Activated CD4-positive, alpha-beta T cell treated with anti-CD3 and anti-CD28 coated beads for 48 hours (primary cell): ENCODE measurements around the gene CBL.
A peak's percentile ranks its signal among the peaks of the same experiment; 100 is the strongest.
"Not testable (repeated sequence)": the region's sequence is repeated elsewhere in the genome, so short reads cannot be mapped to it uniquely, and the experiment has no call there.

Source experiments
- DNase-seq: peaks from one replicate; pipeline ENCODE4 v3.0.0-alpha.2; 2020

CBL gene

DNA sequence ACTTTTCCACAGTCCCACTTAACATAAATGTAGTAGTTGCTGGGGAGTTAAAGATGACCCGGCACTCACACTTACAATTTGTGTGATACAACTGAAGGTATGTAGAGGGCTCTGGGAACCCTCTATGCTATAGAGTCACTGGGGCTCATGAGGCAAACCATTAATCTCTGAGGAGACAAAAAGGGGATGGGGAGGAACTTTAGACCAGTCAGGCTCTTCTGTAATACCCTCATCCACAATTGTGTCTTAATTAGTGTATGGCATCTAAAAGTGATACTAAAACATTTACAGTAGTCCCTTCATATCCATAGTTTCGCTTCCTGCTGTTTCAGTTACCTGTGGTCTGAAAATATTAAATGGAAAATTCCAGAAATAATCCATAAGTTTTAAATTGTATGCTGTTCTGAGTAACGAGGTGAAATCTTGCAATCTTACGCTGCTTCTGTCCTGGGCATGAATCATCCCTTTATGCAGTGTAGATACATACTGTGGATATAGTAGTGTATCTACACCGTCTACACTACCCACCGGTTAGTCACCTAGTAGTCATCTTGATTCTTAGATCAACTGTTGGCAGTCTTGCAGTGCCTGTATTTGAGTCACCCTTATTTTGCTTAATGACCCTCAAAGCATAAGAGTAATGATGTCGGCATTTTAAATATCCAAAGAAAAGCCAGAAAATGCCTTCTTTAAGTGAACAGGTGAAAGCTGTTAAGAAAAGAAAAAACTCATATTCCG is 12.2 kb downstream of the CBL start:
- DNase-seq = peak; percentile 18

DNA sequence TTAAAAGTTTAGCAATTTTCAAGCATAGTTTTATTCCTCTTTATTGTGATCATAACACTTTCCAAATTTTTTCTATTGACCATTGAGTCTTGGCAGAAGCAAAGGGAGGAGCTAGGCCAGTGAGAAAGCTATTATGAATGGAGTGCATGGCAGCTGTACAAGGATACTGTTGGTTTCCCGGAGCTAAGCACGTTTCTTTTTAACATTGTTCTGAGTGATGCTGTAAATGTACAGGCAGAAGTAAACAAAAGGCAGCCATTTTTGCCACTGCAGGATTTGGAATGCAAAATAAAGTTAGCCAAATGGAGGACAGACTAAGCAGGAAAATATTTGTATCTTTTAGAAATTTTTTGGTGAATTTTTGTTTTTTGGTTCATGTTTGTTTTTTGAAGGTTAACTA is 16.2 kb downstream of the CBL start:
- DNase-seq = no peak

DNA sequence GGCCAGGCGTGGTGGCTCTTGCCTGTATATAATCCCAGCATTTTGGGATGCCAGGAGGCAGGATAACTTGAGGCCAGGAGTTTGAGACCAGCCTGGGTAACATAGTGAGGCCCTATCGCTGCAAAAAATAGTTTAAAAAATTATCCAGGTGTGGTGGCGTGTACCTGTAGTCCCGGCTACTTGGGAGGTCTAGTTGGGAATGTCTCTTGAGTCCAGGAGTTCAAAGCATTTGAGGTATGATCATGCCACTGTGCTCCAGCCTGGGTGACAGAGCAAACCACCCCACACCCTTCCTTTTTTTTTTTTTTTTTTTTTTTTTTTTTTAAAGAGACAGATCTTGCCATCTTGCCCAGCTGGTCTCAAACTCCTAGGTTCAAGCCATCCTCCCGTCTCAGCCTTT is 16.8 kb downstream of the CBL start:
- no peak for DNase-seq

DNA sequence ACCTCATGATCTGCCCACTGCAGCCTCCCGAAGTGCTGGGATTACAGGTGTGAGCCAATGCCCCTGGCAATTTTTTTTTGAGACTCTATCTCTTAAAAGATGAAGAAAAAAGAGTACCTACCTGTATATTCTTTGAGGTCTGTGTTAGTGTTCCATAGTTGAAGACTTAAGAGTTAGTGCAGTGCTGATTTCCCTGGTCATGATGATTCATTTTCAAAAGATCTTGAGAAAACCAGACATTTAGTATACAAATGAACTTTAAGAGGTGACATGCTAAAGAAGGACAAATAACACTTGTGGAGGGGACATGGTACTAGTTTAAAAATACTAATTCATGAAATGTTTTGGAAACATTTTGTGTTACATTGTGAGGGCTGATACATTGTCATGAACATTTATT is 17.7 kb downstream of the CBL start:
- no peak for DNase-seq

GRCh38 chr11:119228535-119229287 is 22.6 kb downstream of the CBL start:
- not testable (repeated sequence) for DNase-seq

DNA sequence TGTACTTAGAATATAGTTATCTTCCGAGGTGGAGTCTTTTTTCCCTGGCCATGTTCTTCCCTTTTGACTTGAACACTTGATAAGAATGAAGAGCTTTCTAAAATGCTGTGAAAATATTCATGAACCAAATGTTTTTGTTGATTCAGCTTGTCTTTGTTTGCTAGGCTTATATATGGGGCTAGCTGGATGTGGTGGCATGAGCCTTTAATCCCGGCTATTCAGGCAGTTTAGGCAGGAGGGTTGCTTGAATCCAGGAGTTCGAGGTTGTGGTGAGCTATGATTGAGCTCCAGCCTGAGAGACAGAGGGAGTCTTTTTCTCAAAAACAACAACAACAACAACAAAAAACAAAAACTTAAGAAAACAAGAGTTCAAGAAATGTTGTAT is 23.1 kb downstream of the CBL start:
- no peak for DNase-seq

- no peak for DNase-seq
Measured at GRCh38 chr11:119229741-119230140, 23.6 kb downstream of the CBL start.

DNA sequence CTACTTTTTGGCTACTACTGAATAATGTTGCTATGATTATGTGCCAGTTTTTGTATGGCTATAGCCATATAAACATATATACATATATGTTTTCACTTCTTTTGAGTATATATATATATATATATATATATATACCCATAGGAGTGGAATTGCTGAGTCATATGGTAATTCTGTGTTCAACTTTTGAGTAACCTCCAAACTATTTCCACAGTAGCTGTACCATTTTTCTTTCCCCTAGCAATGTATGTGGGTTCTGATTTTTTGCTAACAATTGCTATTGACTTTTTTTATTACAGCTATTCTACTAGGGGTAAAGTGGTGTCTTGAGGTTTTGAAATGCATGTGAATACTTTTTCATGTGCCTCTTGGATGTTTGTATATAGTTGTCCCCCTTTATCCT is 30.4 kb downstream of the CBL start:
- DNase-seq = no peak

GRCh38 chr11:119236891-119237290 is 30.8 kb downstream of the CBL start:
- DNase-seq = no peak

GRCh38 chr11:119237515-119237914 is 31.4 kb downstream of the CBL start:
- DNase-seq = no peak

- no peak for DNase-seq
Measured at GRCh38 chr11:119248750-119249670, 42.9 kb downstream of the CBL start.

DNA sequence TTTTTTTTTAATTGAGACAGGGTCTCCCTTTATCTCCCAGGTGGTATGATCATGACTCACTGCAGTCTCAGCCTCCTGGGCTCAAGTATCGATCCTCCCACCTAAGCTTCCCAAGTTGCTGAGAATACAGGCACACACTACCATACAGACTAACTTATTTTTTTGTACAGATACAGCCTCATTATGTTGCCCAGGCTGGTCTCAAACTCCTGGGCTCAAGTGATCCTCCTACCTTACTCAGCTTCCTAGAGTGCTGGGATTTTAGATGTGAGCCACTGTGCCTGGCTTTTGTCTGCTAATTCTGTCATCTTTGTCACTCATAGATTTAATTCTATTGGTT is 43.5 kb downstream of the CBL start:
- DNase-seq = no peak

DNA sequence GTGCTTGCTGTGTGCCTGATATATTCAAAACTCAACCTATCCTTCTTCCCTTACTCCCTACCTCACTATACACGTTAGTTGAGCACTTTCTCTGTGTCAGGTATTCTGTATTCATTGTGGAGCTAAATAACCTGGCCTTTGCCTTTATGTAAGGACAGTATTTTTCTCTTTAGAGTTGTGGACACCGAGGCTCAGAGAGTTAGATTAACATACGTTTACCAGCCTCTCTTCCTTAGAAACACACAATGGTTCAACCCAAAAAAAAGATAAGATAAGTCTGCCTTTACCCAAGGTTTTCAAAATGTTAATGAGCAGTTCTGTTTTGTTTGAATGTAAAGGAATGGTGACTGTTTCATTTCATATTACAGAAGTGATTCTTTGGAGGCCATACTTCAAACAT is 45.0 kb downstream of the CBL start:
- no peak for DNase-seq

GRCh38 chr11:119254239-119254638 is 48.1 kb downstream of the CBL start:
- DNase-seq = peak; percentile 84

- DNase-seq = no peak
Measured at GRCh38 chr11:119258180-119258579, 52.0 kb downstream of the CBL start.

GRCh38 chr11:119258983-119259382 is 52.8 kb downstream of the CBL start:
- DNase-seq = no peak

- no peak for DNase-seq
Measured at GRCh38 chr11:119262668-119263351, 56.7 kb downstream of the CBL start.

DNA sequence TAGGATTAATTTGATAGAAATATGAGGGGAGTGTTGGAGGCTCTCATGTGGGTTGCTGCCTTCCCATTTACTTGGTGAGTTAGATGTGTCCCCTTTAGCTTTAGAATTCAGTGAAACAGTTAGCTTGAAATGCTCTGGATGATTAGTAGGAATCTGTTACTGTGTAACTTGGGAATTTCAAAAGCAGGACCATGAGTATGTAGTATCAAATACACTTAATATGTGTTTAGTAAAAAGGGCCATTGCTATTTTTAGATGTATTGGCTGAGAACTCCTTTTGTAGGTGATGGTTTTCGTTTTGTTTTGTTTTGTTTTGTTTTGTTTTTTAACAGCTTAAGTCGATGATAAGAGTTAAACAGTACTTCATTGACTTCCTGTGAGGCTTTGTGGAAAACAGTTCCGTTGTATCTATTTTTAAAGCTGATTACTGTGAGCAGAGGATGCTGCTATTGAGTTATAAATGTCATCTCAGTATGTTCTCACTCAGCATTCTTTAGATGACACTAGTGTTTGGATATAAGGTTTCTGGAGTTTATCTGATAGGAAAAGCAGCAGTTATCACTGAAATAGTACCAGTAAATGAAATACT is 57.3 kb downstream of the CBL start:
- no peak for DNase-seq

GRCh38 chr11:119266063-119266462 is 59.9 kb downstream of the CBL start:
- no peak for DNase-seq

DNA sequence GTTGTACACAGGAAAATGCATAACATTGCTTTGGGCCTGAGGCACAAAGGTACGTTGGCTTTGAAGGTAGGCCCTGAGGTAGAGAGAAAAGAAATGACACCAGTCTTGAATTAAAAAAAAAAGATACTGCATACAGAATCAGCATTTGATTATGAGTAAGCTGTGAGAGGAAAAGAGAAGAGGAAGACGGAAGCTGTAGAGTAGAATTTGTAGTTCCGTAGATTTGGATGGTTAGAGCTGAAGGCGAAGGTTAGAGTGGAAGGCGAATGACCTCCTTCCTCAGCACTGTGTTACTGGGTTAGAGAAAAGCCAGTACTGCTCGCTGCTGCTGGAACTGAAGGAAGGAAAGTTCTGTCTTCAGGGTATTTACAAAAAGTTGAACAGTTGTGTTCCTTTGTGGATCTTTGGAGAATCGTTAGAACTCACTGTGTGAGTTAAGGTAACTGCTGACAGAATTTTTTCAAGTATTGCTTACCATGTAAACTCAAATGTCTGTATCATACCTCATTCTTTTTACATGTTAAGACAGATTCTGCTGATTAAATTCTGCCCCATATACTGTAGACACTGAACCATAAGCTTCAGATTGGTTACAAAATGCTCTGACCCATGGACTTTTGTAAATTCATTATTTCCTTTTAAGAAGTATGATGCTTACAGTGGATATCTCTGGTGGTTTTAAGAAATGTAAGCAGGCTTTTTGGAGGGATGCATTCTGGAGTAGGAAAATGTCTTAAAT is 60.5 kb downstream of the CBL start:
- no peak for DNase-seq

DNA sequence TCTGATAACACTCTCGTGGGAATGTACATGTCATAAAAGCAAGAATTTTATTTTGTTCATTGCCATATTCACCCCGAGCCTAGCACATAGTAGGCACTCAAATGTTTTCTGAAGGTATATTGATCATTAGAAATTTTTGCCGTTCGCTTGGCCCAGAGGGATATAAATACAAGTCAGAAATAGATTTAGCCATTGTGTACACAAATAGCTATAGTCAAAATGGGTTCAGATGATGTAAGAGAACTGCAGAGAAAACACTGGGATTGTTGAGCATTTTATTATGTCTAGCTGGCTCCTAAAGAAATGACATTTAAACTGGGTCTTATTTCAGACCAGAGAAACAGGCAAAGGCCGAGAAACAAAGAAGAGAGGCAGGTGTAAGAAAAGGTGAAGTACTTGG is 61.5 kb downstream of the CBL start:
- no peak for DNase-seq

DNA sequence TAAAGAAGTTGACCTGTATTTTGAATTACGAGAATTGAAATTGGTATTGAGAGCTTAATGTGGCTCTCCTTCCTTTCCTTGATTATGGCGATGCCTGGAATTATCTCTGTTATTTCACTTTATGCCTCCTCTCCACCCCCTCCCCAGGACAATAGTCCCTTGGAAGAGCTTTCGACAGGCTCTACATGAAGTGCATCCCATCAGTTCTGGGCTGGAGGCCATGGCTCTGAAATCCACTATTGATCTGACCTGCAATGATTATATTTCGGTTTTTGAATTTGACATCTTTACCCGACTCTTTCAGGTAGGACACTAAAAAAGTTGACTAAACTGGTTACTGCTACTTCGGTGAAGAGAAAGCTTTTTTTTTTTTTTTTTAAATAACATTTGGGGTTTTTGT is 67.6 kb downstream of the CBL start:
- no peak for DNase-seq
